Chondrocyte (in vitro differentiated cells): ENCODE results near the gene AHNAK2. TPM values are rescaled to one million over a fixed set of nuclear protein-coding genes. Genes with fewer than 3 reads are reported as not detected.

Experiments used
- DNase-seq: peaks from one replicate; pipeline ENCODE4 v3.0.0; 2021; ENCODE audit warnings: mixed read lengths, low spot score
- H3K27ac Mint-ChIP-seq: one replicate; pipeline ENCODE4 v1.8.0; 2021; ENCODE audit warnings: mild to moderate bottlenecking, moderate library complexity, mixed read lengths; ENCODE audit not compliant: unreplicated experiment
- H3K27me3 Mint-ChIP-seq: 2 replicates; pipeline ENCODE4 v1.8.0; 2021; ENCODE audit warnings: low read depth, mixed read lengths
- H3K36me3 Mint-ChIP-seq: 2 replicates; pipeline ENCODE4 v1.8.0; 2021; ENCODE audit warnings: low read depth, mixed read lengths
- H3K4me1 Mint-ChIP-seq: 2 replicates; pipeline ENCODE4 v1.8.0; 2021; ENCODE audit warnings: low read depth, mild to moderate bottlenecking, mixed read lengths
- H3K4me3 Mint-ChIP-seq: one replicate; pipeline ENCODE4 v1.8.0; 2021; ENCODE audit warnings: mild to moderate bottlenecking, moderate library complexity, mixed read lengths; ENCODE audit not compliant: unreplicated experiment
- H3K9me3 Mint-ChIP-seq: 2 replicates; pipeline ENCODE4 v1.8.0; 2021; ENCODE audit warnings: low read depth, mixed read lengths
- CTCF ChIP-seq: fragments of 200-600 bp; sonication (generic); IDR thresholded peaks from 2 replicates; pipeline ENCODE4 v1.5.0; 2021; ENCODE audit warnings: antibody characterized with exemption, mild to moderate bottlenecking, moderate library complexity
- total RNA-seq: library from RNA; stranded (reverse); gene quantifications from 3 replicates; pipeline ENCODE4 v1.2.1, GENCODE V29; 2021

Gene AHNAK2
- total RNA-seq, 1 donor from 2014 or later, result 271 TPM

DNA sequence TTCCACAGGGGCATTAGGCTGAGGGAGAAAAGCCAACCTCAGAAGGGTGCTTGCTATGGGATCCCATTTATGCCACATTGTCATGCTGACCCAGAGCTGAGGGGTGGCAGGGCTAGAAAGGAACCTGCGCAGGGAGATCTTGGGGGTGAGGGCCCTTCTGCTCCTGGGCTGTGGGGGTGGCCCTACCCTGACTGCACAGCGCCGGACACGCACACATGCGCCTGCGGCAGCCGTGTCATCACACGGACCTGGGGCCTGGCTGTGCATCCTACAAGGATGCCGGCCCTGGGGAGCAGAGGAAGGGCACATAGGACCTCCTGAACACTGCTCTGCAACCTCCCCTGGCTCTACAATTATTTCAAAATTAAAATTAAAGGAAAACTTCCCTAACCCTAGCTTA lies 35.9 kb upstream of the AHNAK2 start:
- H3K4me3 Mint-ChIP-seq, result no peak overlapping the region
- peak overlapping the region; percentile 32 for H3K27ac Mint-ChIP-seq

DNA sequence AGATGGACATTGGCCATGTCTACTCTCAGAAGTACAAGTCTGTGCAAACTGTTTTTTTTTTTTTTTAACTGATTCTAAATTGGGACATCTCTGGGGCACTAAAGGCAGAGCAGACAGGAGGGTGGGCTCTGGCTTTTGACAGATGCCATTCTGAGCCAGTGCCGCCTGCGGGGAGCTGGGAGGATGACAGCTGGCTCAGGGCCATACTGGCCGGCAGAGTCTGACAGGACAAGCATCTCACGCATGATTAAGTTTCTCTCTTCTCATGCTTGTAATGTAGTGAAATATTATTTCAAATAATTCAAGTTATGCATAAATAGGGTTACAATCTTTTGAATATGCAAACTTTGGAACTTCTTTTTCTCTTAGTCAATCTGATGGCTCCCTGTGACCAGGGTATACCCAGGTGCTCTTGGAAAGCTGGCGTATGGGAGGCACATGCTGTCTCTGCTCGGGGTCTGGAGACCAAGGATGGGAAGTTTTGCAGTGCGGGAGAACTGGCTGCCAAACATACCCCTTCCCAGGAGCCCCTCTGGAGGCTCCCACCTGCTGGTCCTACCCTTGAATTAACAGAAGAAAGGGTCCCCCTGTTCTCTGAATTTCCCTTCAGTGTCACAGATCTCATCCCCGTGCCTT lies 35.1 kb upstream of the AHNAK2 start:
- no peaks in the 10 kb centered on the region for H3K9me3 Mint-ChIP-seq
- H3K4me3 Mint-ChIP-seq, result no peak overlapping the region
- peaks cover 7% of the 10 kb centered on the region for H3K36me3 Mint-ChIP-seq
- H3K27me3 Mint-ChIP-seq, result no peaks in the 10 kb centered on the region
- H3K27ac Mint-ChIP-seq, result peak overlapping the region; percentile 81
- DNase-seq, result peak; percentile 22
- peak; percentile 52 for TF ChIP-seq CTCF
- peaks cover 61% of the 10 kb centered on the region for H3K4me1 Mint-ChIP-seq

More for the DNA sequence above, 35.9 kb upstream of the AHNAK2 start:
- peaks cover 67% of the 10 kb centered on the region for H3K4me1 Mint-ChIP-seq
- H3K9me3 Mint-ChIP-seq, result no peaks in the 10 kb centered on the region
- DNase-seq, result peak; percentile 81
- peaks cover 7% of the 10 kb centered on the region for H3K36me3 Mint-ChIP-seq
- TF ChIP-seq CTCF, result no peak
- H3K27me3 Mint-ChIP-seq, result no peaks in the 10 kb centered on the region

- DNase-seq, result no peak
- peak; percentile 73 for TF ChIP-seq CTCF
- peaks cover 7% of the 10 kb centered on the region for H3K36me3 Mint-ChIP-seq
- no peaks in the 10 kb centered on the region for H3K9me3 Mint-ChIP-seq
- peak overlapping the region; percentile 41 for H3K27ac Mint-ChIP-seq
- no peaks in the 10 kb centered on the region for H3K27me3 Mint-ChIP-seq
- no peak overlapping the region for H3K4me3 Mint-ChIP-seq
- peaks cover 52% of the 10 kb centered on the region for H3K4me1 Mint-ChIP-seq
These were observed 34.2 kb upstream of the AHNAK2 start for GRCh38 chr14:105012171-105012985.

DNA sequence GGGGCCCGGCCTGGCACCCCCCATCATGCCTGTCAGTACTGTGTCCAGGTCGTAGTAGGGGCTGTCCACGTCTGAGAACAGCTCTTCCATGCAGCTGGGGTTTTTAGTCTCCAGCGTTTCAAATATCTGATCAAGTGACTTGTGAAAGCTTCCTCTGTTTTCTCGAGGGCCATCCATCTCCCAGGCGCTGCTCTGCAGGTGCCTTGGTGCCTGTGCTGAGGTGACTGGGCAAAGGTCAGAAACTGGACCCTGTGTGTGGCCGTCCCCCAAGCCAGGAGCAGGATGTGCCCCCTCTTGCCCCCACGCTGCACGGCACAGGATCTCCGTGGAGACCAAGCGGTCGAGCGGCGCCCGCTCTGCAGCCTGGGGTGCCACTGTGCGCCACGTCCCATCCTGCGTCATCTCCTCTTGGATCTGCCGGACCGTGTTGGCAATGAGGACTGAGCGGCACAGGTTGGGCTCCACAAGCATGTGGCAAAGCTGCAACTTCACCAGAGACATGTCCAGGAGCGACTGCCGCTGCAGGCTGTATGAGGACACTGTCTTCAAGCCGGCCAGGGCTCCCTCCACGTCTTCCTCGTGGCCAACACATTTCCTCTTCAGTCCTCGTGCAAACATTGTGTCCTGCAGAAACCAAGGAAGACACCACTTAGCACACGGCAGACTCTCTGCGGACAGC lies 33.3 kb upstream of the AHNAK2 start:
- H3K4me1 Mint-ChIP-seq, result peaks cover 44% of the 10 kb centered on the region
- no peak for DNase-seq
- H3K4me3 Mint-ChIP-seq, result no peak overlapping the region

More for the DNA sequence above, 33.3 kb upstream of the AHNAK2 start:
- TF ChIP-seq CTCF, result no peak
- peaks cover 7% of the 10 kb centered on the region for H3K36me3 Mint-ChIP-seq
- peak overlapping the region; percentile 13 for H3K27ac Mint-ChIP-seq
- no peaks in the 10 kb centered on the region for H3K27me3 Mint-ChIP-seq
- no peaks in the 10 kb centered on the region for H3K9me3 Mint-ChIP-seq
